ENCODE data around the gene HLA-DQA2.

Gene HLA-DQA2

GRCh38 chr6:32785781-32786533 lies 44.8 kb downstream of the HLA-DQA2 start:
- no peak for TF ChIP-seq RARB (CRISPR knock-in tag; IDR thresholded peaks at IDR 0.05)
- no peak for TF ChIP-seq OSR1 (CRISPR knock-in tag; IDR thresholded peaks at IDR 0.05)
- no peak for TF ChIP-seq BACH2 (CRISPR knock-in tag; IDR thresholded peaks at IDR 0.05; ENCODE audit: borderline replicate concordance)
- ATAC-seq: peak; percentile 96

- no peak for ATAC-seq
Measured at GRCh38 chr6:32790306-32790705, 49.1 kb downstream of the HLA-DQA2 start.

GRCh38 chr6:32792901-32793435 lies 51.8 kb downstream of the HLA-DQA2 start:
- no peak for ATAC-seq
- TF ChIP-seq OSR1 (CRISPR knock-in tag; IDR thresholded peaks at IDR 0.05): no peak
- TF ChIP-seq PATZ1 (CRISPR knock-in tag; IDR thresholded peaks at IDR 0.05; ENCODE audit: borderline replicate concordance): no peak
- no peak for TF ChIP-seq ZNF70 (CRISPR knock-in tag; IDR thresholded peaks at IDR 0.05)
- no peak for TF ChIP-seq ARNTL (CRISPR knock-in tag; IDR thresholded peaks at IDR 0.05; ENCODE audit: borderline replicate concordance, low read depth)
- no peak for TF ChIP-seq SNAI2 (CRISPR knock-in tag; IDR thresholded peaks at IDR 0.05)
- no peak for TF ChIP-seq ZC3H10 (CRISPR knock-in tag; IDR thresholded peaks at IDR 0.05)
- TF ChIP-seq ZFP3 (CRISPR knock-in tag; IDR thresholded peaks at IDR 0.05): no peak
- no peak for TF ChIP-seq ISL1 (CRISPR knock-in tag; IDR thresholded peaks at IDR 0.05)
- TF ChIP-seq CSDC2 (CRISPR knock-in tag; IDR thresholded peaks at IDR 0.05): no peak
- no peak for TF ChIP-seq ZNF565 (CRISPR knock-in tag; conservative IDR thresholded peaks at IDR 0.05; ENCODE audit: low read depth)
- no peak for TF ChIP-seq ZFP30 (CRISPR knock-in tag; IDR thresholded peaks at IDR 0.05)
- no peak for TF ChIP-seq TOX (CRISPR knock-in tag; IDR thresholded peaks at IDR 0.05; ENCODE audit: borderline replicate concordance)
- TF ChIP-seq TSHZ2 (CRISPR knock-in tag; IDR thresholded peaks at IDR 0.05): no peak

More at GRCh38 chr6:32790306-32790705, 49.1 kb downstream of the HLA-DQA2 start:
- no peak for TF ChIP-seq ZNF565 (CRISPR knock-in tag; conservative IDR thresholded peaks at IDR 0.05; ENCODE audit: low read depth)
- no peak for TF ChIP-seq TOX (CRISPR knock-in tag; IDR thresholded peaks at IDR 0.05; ENCODE audit: borderline replicate concordance)
- TF ChIP-seq PPARA (CRISPR knock-in tag; IDR thresholded peaks at IDR 0.05; ENCODE audit: borderline replicate concordance): no peak
- TF ChIP-seq POU6F1 (CRISPR knock-in tag; IDR thresholded peaks at IDR 0.05; ENCODE audit: borderline replicate concordance, low read depth): no peak
- no peak for TF ChIP-seq CSDC2 (CRISPR knock-in tag; IDR thresholded peaks at IDR 0.05)

- TF ChIP-seq ARNTL (CRISPR knock-in tag; IDR thresholded peaks at IDR 0.05; ENCODE audit: borderline replicate concordance, low read depth): no peak
- no peak for TF ChIP-seq CSRNP3 (CRISPR knock-in tag; IDR thresholded peaks at IDR 0.05)
- TF ChIP-seq RARB (CRISPR knock-in tag; IDR thresholded peaks at IDR 0.05): no peak
- no peak for TF ChIP-seq ZFP30 (CRISPR knock-in tag; IDR thresholded peaks at IDR 0.05)
- TF ChIP-seq BACH2 (CRISPR knock-in tag; IDR thresholded peaks at IDR 0.05; ENCODE audit: borderline replicate concordance): no peak
- TF ChIP-seq PATZ1 (CRISPR knock-in tag; IDR thresholded peaks at IDR 0.05; ENCODE audit: borderline replicate concordance): no peak
- TF ChIP-seq OSR1 (CRISPR knock-in tag; IDR thresholded peaks at IDR 0.05): no peak
- no peak for TF ChIP-seq ISL1 (CRISPR knock-in tag; IDR thresholded peaks at IDR 0.05)
- no peak for TF ChIP-seq ZNF70 (CRISPR knock-in tag; IDR thresholded peaks at IDR 0.05)
- TF ChIP-seq TSHZ2 (CRISPR knock-in tag; IDR thresholded peaks at IDR 0.05): no peak
- TF ChIP-seq SNAI2 (CRISPR knock-in tag; IDR thresholded peaks at IDR 0.05): no peak
- no peak for TF ChIP-seq ESRRG (CRISPR knock-in tag; IDR thresholded peaks at IDR 0.05)
- ATAC-seq: no peak
Measured at GRCh38 chr6:32794510-32794909, 53.3 kb downstream of the HLA-DQA2 start.
